ENCODE measurements around the gene PKDCC.

PKDCC gene

GRCh38 chr2:42047488-42048298, at the start of gene PKDCC:
Gene PKDCC, plus strand, starts transcription at chr2:42048021. Its CDS starts 179 bp downstream, at chr2:42048200.
- DNase-seq = peak in 11 of 14 donors; percentile 31 to 84 (median 55)

GRCh38 chr2:41998186-41999127, 49.4 kb upstream of the PKDCC start:
- DNase-seq = no peak

- no peak for DNase-seq
These were observed 48.7 kb upstream of the PKDCC start for GRCh38 chr2:41999128-41999480.

- no peak for DNase-seq
These were observed 48.1 kb upstream of the PKDCC start for GRCh38 chr2:41999592-42000281.

- no peak for DNase-seq
These were observed 46.1 kb upstream of the PKDCC start for GRCh38 chr2:42001711-42002201.

- DNase-seq = no peak
These were observed 40.3 kb upstream of the PKDCC start for GRCh38 chr2:42007551-42007950.

GRCh38 chr2:42008241-42008921, 39.4 kb upstream of the PKDCC start:
- no peak for DNase-seq

GRCh38 chr2:42009657-42010580, 37.9 kb upstream of the PKDCC start:
- DNase-seq = no peak

- DNase-seq = no peak
These were observed 37.0 kb upstream of the PKDCC start for GRCh38 chr2:42010743-42011298.

GRCh38 chr2:42012137-42012536, 35.7 kb upstream of the PKDCC start:
- no peak for DNase-seq

GRCh38 chr2:42012651-42013050, 35.2 kb upstream of the PKDCC start:
- DNase-seq = no peak

GRCh38 chr2:42013409-42013808, 34.4 kb upstream of the PKDCC start:
- no peak for DNase-seq

- DNase-seq = no peak
These were observed 26.4 kb upstream of the PKDCC start for GRCh38 chr2:42021464-42021863.

GRCh38 chr2:42025151-42025582, 22.7 kb upstream of the PKDCC start:
- DNase-seq = no peak

GRCh38 chr2:42026272-42026671, 21.5 kb upstream of the PKDCC start:
- no peak for DNase-seq

- no peak for DNase-seq
These were observed 19.2 kb upstream of the PKDCC start for GRCh38 chr2:42028571-42029148.

- DNase-seq = no peak
These were observed 18.6 kb upstream of the PKDCC start for GRCh38 chr2:42029171-42029570.

GRCh38 chr2:42029639-42030199, 18.1 kb upstream of the PKDCC start:
- DNase-seq = no peak

- no peak for DNase-seq
These were observed 17.5 kb upstream of the PKDCC start for GRCh38 chr2:42030200-42030759.
